HepG2 (cell line): ENCODE results near the gene INF2. TPM values are rescaled to one million over a fixed set of nuclear protein-coding genes. Genes with fewer than 3 reads are reported as not detected.

Experiments
- AKNA ChIP-seq: sonication (generic); formaldehyde crosslinking; IDR thresholded peaks from 2 replicates; pipeline ENCODE4 v1.4.0; 2020; ENCODE audit warnings: missing genetic modification reagents, borderline replicate concordance
- CREB3 ChIP-seq: sonication (generic); formaldehyde crosslinking; IDR thresholded peaks from 2 replicates; pipeline ENCODE4 v1.5.0; 2020; ENCODE audit warnings: missing genetic modification reagents
- GABPB1 ChIP-seq: IDR thresholded peaks from 2 replicates; pipeline ENCODE4 v1.6.1; 2016; ENCODE audit warnings: mild to moderate bottlenecking, missing genetic modification reagents, moderate library complexity, missing compliant biosample characterization
- HNRNPK ChIP-seq: fragments of 200-400 bp; formaldehyde crosslinking; IDR thresholded peaks from 2 replicates; pipeline ENCODE4 v1.6.1; 2018; ENCODE audit warnings: low read length, low read depth, moderate library complexity, mild to moderate bottlenecking; ENCODE audit not compliant: poor library complexity, severe bottlenecking
- HOMEZ ChIP-seq: IDR thresholded peaks from 2 replicates; pipeline ENCODE4 v1.6.1; 2016; ENCODE audit warnings: low read depth
- NFYC ChIP-seq: IDR thresholded peaks from 2 replicates; pipeline ENCODE4 v1.6.1; 2016; ENCODE audit warnings: missing genetic modification reagents, missing compliant biosample characterization
- PRMT3 ChIP-seq: sonication (generic); formaldehyde crosslinking; IDR thresholded peaks from 2 replicates; pipeline ENCODE4 v1.8.1; 2022; ENCODE audit warnings: low read depth, mild to moderate bottlenecking, moderate library complexity, missing genetic modification reagents, borderline replicate concordance
- REPIN1 ChIP-seq: sonication (generic); formaldehyde crosslinking; IDR thresholded peaks from 2 replicates; pipeline ENCODE4 v1.8.0; 2022; ENCODE audit warnings: missing genetic modification reagents, low read depth, mild to moderate bottlenecking, borderline replicate concordance
- SNAPC4 ChIP-seq: sonication (generic); formaldehyde crosslinking; IDR thresholded peaks from 2 replicates; pipeline ENCODE4 v1.4.0; 2020; ENCODE audit warnings: mild to moderate bottlenecking, missing genetic modification reagents
- ZNF20 ChIP-seq: sonication (generic); formaldehyde crosslinking; IDR thresholded peaks from 2 replicates; pipeline ENCODE4 v1.4.0; 2020; ENCODE audit warnings: mild to moderate bottlenecking, moderate library complexity, missing genetic modification reagents
- polyA plus RNA-seq, 8 experiments: library from polyadenylated mRNA; depleted of rRNA in 3 of 8; stranded (reverse) in 7 of 8; unstranded in 1 of 8; fragments of >200 nt; fragmentation: Illumina TruSeq in 4 of 8; extraction: Trizol in 4 of 8; gene quantifications; 2 replicates each; pipeline versions ENCODE4 v1.2.1 to v1.2.3, GENCODE V29; 2011 to 2016; ENCODE audit warnings: low read depth in 4 of 8, missing spikeins in 1 of 8, mixed read lengths in 1 of 8; ENCODE audit not compliant: insufficient read depth in 1 of 8
- total RNA-seq, 5 experiments: library from RNA; depleted of rRNA; stranded (reverse); fragments of >200 nt; fragmentation: Illumina TruSeq; extraction: Trizol; gene quantifications; 2 replicates each; pipeline ENCODE4 v1.2.3, GENCODE V29; 2016; ENCODE audit warnings: low read depth in 1 of 5
- TF ChIP-seq, protein P1 (sequence below): sonication (generic); formaldehyde crosslinking; IDR thresholded peaks from 2 replicates; pipeline ENCODE4 v1.4.0; 2020; ENCODE audit warnings: missing genetic modification reagents, mild to moderate bottlenecking, borderline replicate concordance

INF2 gene
- total and polyA plus RNA-seq, 2 of the 13 experiments (the other 11 are each of a cell fraction or from before 2014, with no cell fraction given): 16.4 to 26.4 TPM

- TF ChIP-seq NFYC (CRISPR knock-in tag): peak; percentile 19; the same call in 1 of the 2 replicates
- TF ChIP-seq HNRNPK: peak; percentile 96
- no peak for TF ChIP-seq ZNF20 (CRISPR knock-in tag)
- no peak for TF ChIP-seq AKNA (CRISPR knock-in tag)
- peak; percentile 51; the same call in 1 of the 2 replicates for TF ChIP-seq GABPB1 (CRISPR knock-in tag)
- no peak for TF ChIP-seq PRMT3
- TF ChIP-seq, protein P1, sequence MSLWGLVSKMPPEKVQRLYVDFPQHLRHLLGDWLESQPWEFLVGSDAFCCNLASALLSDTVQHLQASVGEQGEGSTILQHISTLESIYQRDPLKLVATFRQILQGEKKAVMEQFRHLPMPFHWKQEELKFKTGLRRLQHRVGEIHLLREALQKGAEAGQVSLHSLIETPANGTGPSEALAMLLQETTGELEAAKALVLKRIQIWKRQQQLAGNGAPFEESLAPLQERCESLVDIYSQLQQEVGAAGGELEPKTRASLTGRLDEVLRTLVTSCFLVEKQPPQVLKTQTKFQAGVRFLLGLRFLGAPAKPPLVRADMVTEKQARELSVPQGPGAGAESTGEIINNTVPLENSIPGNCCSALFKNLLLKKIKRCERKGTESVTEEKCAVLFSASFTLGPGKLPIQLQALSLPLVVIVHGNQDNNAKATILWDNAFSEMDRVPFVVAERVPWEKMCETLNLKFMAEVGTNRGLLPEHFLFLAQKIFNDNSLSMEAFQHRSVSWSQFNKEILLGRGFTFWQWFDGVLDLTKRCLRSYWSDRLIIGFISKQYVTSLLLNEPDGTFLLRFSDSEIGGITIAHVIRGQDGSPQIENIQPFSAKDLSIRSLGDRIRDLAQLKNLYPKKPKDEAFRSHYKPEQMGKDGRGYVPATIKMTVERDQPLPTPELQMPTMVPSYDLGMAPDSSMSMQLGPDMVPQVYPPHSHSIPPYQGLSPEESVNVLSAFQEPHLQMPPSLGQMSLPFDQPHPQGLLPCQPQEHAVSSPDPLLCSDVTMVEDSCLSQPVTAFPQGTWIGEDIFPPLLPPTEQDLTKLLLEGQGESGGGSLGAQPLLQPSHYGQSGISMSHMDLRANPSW (CRISPR knock-in tag): no peak
- 0 out of 2 replicates have a peak, but pooled peaks have one; percentile 25 for TF ChIP-seq HOMEZ (CRISPR knock-in tag)
- no peak for TF ChIP-seq CREB3 (CRISPR knock-in tag)
- no peak for TF ChIP-seq SNAPC4 (CRISPR knock-in tag)
- TF ChIP-seq REPIN1: peak; percentile 59; the same call in 1 of the 2 replicates
These were observed 39.1 kb upstream of the INF2 start (continued) for GRCh38 chr14:104650057-104650980.
